Measurements from ENCODE around the gene GADL1. TPM values are rescaled to one million over a fixed set of nuclear protein-coding genes. Genes with fewer than 3 reads are reported as not detected.

GADL1 gene
- total and polyA plus RNA-seq, 2 experiments from 2014 or later: 0.13 TPM; not detected in 1

DNA sequence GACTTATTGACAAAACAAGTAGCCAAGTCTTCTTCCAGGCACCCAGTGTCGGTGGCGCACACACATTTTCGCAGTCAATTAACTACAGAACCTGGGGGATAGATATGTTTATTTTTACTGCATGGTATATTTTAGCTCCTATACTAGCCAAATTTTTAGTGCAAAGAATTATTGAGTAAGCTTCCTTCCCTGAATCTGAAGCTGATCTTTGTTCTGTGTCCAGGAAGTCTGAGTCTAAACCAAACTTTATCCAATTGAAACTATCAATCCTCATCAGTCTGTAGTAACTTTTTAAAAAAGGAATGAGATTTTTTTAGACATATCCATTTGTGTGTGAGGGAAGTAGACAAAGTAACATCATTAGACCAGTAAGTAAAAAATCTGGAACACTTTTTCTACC, 133.1 kb downstream of the GADL1 start:
- Histone ChIP-seq H2AFZ (no peak overlapping the region), H3K36me3 (replicated peaks; ENCODE audit: insufficient read depth, low read depth) (no peaks in the 10 kb centered on the region), H3K4me3 (no peak overlapping the region), H3K4me1 (ENCODE audit: insufficient read depth) (peaks cover 4% of the 10 kb centered on the region), H3K79me2 (no peaks in the 10 kb centered on the region), H3K9me2 (replicated peaks; ENCODE audit: insufficient read depth) (no peaks in the 10 kb centered on the region), H3K4me2 (no peak overlapping the region), H4K20me1 (ENCODE audit: insufficient read depth, poor library complexity, severe bottlenecking) (no peaks in the 10 kb centered on the region), H3K27ac (no peak overlapping the region), H3K9me3 (ENCODE audit: low read depth) (no peaks in the 10 kb centered on the region), H3K27me3 (no peaks in the 10 kb centered on the region)
- TF ChIP-seq, protein P1, sequence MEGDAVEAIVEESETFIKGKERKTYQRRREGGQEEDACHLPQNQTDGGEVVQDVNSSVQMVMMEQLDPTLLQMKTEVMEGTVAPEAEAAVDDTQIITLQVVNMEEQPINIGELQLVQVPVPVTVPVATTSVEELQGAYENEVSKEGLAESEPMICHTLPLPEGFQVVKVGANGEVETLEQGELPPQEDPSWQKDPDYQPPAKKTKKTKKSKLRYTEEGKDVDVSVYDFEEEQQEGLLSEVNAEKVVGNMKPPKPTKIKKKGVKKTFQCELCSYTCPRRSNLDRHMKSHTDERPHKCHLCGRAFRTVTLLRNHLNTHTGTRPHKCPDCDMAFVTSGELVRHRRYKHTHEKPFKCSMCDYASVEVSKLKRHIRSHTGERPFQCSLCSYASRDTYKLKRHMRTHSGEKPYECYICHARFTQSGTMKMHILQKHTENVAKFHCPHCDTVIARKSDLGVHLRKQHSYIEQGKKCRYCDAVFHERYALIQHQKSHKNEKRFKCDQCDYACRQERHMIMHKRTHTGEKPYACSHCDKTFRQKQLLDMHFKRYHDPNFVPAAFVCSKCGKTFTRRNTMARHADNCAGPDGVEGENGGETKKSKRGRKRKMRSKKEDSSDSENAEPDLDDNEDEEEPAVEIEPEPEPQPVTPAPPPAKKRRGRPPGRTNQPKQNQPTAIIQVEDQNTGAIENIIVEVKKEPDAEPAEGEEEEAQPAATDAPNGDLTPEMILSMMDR (IDR thresholded peaks at IDR 0.05; ENCODE audit: poor library complexity): no peak
- no peak for TF ChIP-seq EZH2phosphoT487 (IDR thresholded peaks at IDR 0.05; ENCODE audit: low read depth, severe bottlenecking, unreplicated experiment)
- no peak for TF ChIP-seq EZH2 (IDR thresholded peaks at IDR 0.05; ENCODE audit: borderline replicate concordance)
- 86% methylated on average over 3 of the region's 3 CpGs for WGBS (ENCODE audit: low lambda C conversion rate, missing lambda C conversion rate)
- no peak for DNase-seq (ENCODE audit: low spot score)

DNA sequence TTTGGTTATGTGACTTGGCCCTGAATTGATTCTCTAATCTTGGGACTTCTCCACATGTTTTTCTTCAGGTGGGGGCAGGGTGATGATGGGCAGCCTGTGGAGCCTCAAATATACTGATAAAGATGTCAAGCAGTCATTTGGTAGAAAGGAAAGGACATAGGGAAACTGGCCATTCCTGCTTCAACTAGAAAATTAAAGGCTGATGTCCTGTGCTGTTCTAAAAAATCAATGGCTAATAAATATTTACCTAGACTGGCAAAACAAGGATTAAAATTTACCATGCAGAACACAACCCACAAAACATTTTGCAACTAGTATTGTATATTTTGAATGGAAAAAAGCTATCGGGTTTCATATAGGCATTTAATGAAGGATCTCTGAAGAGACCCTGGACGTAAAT, 133.7 kb downstream of the GADL1 start:
- no peaks in the 10 kb centered on the region for H3K79me2 ChIP-seq
- 86% methylated on average over 2 of the region's 2 CpGs for WGBS (ENCODE audit: low lambda C conversion rate, missing lambda C conversion rate)
- no peaks in the 10 kb centered on the region for H3K36me3 ChIP-seq (replicated peaks; ENCODE audit: insufficient read depth, low read depth)
- TF ChIP-seq EZH2phosphoT487 (IDR thresholded peaks at IDR 0.05; ENCODE audit: low read depth, severe bottlenecking, unreplicated experiment) (no peak), EZH2 (IDR thresholded peaks at IDR 0.05; ENCODE audit: borderline replicate concordance) (no peak)
- TF ChIP-seq, protein P1 (IDR thresholded peaks at IDR 0.05; ENCODE audit: poor library complexity): no peak
- H3K4me3 ChIP-seq: no peak overlapping the region
- H4K20me1 ChIP-seq (ENCODE audit: insufficient read depth, poor library complexity, severe bottlenecking): no peaks in the 10 kb centered on the region
- H3K9me3 ChIP-seq (ENCODE audit: low read depth): no peaks in the 10 kb centered on the region
- no peak overlapping the region for H3K4me2 ChIP-seq
- H3K4me1 ChIP-seq (ENCODE audit: insufficient read depth): peaks cover 4% of the 10 kb centered on the region
- no peak overlapping the region for H3K27ac ChIP-seq
- H2AFZ ChIP-seq: no peak overlapping the region
- DNase-seq (ENCODE audit: low spot score): no peak
- no peaks in the 10 kb centered on the region for H3K9me2 ChIP-seq (replicated peaks; ENCODE audit: insufficient read depth)
- no peaks in the 10 kb centered on the region for H3K27me3 ChIP-seq

DNA sequence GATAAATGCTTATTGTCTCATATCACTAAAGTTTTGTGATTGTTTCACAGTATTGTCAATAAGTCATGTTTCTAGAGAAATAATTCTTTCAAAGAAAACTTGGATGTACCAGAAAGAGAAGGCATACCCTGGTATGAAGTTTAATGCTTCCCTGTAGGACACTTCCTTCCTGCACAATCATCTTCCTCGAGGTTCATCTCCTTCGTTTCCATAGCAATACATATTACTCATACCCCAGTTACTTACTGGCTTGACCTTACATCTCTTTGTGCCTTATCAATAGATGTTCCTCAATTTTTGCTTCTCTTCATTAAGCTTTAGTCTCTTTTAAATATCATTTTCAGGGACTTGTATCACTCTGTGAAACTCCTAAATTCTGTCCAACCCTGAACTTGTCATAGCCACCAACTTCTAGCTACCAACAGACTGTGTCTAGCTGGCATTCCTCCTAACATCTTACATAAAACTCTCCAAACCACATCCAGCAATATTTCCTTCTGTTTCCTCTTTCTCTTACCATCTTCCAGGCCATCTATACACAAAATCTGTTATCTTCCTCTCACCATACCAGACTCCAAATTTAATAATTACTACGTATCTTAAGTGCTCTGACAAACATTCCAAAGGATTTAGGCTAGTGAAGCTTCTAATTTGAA, 134.3 kb downstream of the GADL1 start:
- no peaks in the 10 kb centered on the region for H3K36me3 ChIP-seq (replicated peaks; ENCODE audit: insufficient read depth, low read depth)
- no peak overlapping the region for H3K4me3 ChIP-seq
- no peaks in the 10 kb centered on the region for H3K79me2 ChIP-seq
- no peaks in the 10 kb centered on the region for H3K27me3 ChIP-seq
- DNase-seq (ENCODE audit: low spot score): no peak
- H4K20me1 ChIP-seq (ENCODE audit: insufficient read depth, poor library complexity, severe bottlenecking): no peaks in the 10 kb centered on the region
- no peak overlapping the region for H3K4me2 ChIP-seq
- 64% methylated on average over 3 of the region's 3 CpGs for WGBS (ENCODE audit: low lambda C conversion rate, missing lambda C conversion rate)
- TF ChIP-seq EZH2phosphoT487 (IDR thresholded peaks at IDR 0.05; ENCODE audit: low read depth, severe bottlenecking, unreplicated experiment) (no peak), EZH2 (IDR thresholded peaks at IDR 0.05; ENCODE audit: borderline replicate concordance) (no peak)
- TF ChIP-seq, protein P1 (IDR thresholded peaks at IDR 0.05; ENCODE audit: poor library complexity): no peak
- H3K27ac ChIP-seq: no peak overlapping the region
- H3K4me1 ChIP-seq (ENCODE audit: insufficient read depth): peaks cover 4% of the 10 kb centered on the region
- no peaks in the 10 kb centered on the region for H3K9me3 ChIP-seq (ENCODE audit: low read depth)
- no peak overlapping the region for H2AFZ ChIP-seq
- no peaks in the 10 kb centered on the region for H3K9me2 ChIP-seq (replicated peaks; ENCODE audit: insufficient read depth)

All from hepatocyte (in vitro differentiated cells).